Fibroblast of lung (primary cell): ENCODE results near the gene TMC5. TPM values are rescaled to one million over a fixed set of nuclear protein-coding genes. Genes with fewer than 3 reads are reported as not detected.

Experiments used
- DNase-seq, 2 donors: peaks; one replicate each; pipeline versions ENCODE4 v3.0.0 to v3.0.0-alpha.2; 2010; ENCODE audit warnings: low read depth in 2 of 2
- H2AFZ ChIP-seq: 2 replicates; pipeline ENCODE4 v1.5.1; 2012; ENCODE audit warnings: low read length, control low read depth, inconsistent platforms
- H3K27ac ChIP-seq: 2 replicates; pipeline ENCODE4 v1.5.1; 2011; ENCODE audit warnings: low read length, control low read depth; ENCODE audit not compliant: insufficient read depth
- H3K27me3 ChIP-seq: 2 replicates; pipeline ENCODE4 v1.5.1; 2011; ENCODE audit warnings: mild to moderate bottlenecking, low read length; ENCODE audit not compliant: control insufficient read depth, insufficient read depth
- H3K36me3 ChIP-seq: 2 replicates; pipeline ENCODE4 v1.5.1; 2011; ENCODE audit warnings: low read length; ENCODE audit not compliant: control insufficient read depth, insufficient read depth
- H3K4me1 ChIP-seq: 2 replicates; pipeline ENCODE4 v1.5.1; 2011; ENCODE audit warnings: low read length; ENCODE audit not compliant: control insufficient read depth, insufficient read depth; ENCODE audit errors: extremely low read depth
- H3K4me2 ChIP-seq: 2 replicates; pipeline ENCODE4 v1.5.1; 2011; ENCODE audit warnings: low read length, control low read depth; ENCODE audit not compliant: insufficient read depth; ENCODE audit errors: extremely low read depth
- H3K4me3 ChIP-seq, 4 experiments: fragments of 200-600 bp in 1 of 4; sonication (generic) in 1 of 4; replicated peaks in 1 of 4; 2 replicates each; pipeline ENCODE4 v1.5.1; 2011 to 2016; ENCODE audit warnings: low read length in 4 of 4, low read depth in 3 of 4, mild to moderate bottlenecking in 3 of 4, control low read depth in 2 of 4, inconsistent platforms in 1 of 4, mixed read lengths in 1 of 4; ENCODE audit not compliant: insufficient read depth in 1 of 4; ENCODE audit errors: control extremely low read depth in 1 of 4
- H3K79me2 ChIP-seq: 2 replicates; pipeline ENCODE4 v1.5.1; 2012; ENCODE audit warnings: mild to moderate bottlenecking, low read length, inconsistent platforms; ENCODE audit not compliant: control insufficient read depth, insufficient read depth
- H3K9ac ChIP-seq: 2 replicates; pipeline ENCODE4 v1.5.1; 2011; ENCODE audit warnings: mild to moderate bottlenecking, low read length, control low read depth; ENCODE audit not compliant: insufficient read depth
- H3K9me3 ChIP-seq: 2 replicates; pipeline ENCODE4 v1.5.1; 2012; ENCODE audit warnings: low read depth, low read length; ENCODE audit not compliant: control insufficient read depth, insufficient read depth
- H4K20me1 ChIP-seq: 2 replicates; pipeline ENCODE4 v1.5.1; 2011; ENCODE audit warnings: low read length; ENCODE audit not compliant: control insufficient read depth, insufficient read depth; ENCODE audit errors: extremely low read depth
- EZH2 ChIP-seq: IDR thresholded peaks from 2 replicates; pipeline ENCODE4 v1.5.1; 2012; ENCODE audit warnings: low read length, control low read depth, mild to moderate bottlenecking; ENCODE audit errors: missing control alignments
- polyA plus RNA-seq, 2 donors: library from polyadenylated mRNA; depleted of rRNA in 1 of 2; stranded (reverse) in 1 of 2; unstranded in 1 of 2; fragments of >200 nt; gene quantifications; 2 replicates each; pipeline ENCODE4 v1.2.1, GENCODE V29; 2011 to 2012; ENCODE audit warnings: missing spikeins in 1 of 2
- total RNA-seq: library from RNA; depleted of rRNA; stranded (reverse); fragments of >200 nt; gene quantifications from 2 replicates; pipeline ENCODE4 v1.2.1, GENCODE V29; 2014
- TF ChIP-seq, protein P1 (sequence below), 2 donors: IDR thresholded peaks in 1 of 2; conservative IDR thresholded peaks in 1 of 2; 1 replicate in 1 of 2; 2 replicates in 1 of 2; pipeline ENCODE4 v1.5.1; 2011 to 2012; ENCODE audit warnings: low read length in 2 of 2, control low read depth in 1 of 2, inconsistent platforms in 1 of 2, low read depth in 1 of 2, mild to moderate bottlenecking in 1 of 2

Gene TMC5
- total and polyA plus RNA-seq, 2 donors (not counting 1 experiment from before 2014, with no cell fraction given) = not detected

- no peak overlapping the region for H3K9ac ChIP-seq
- peaks cover 8% of the 10 kb centered on the region for H3K36me3 ChIP-seq
- peak; percentile 74 to 80 for DNase-seq
- H3K4me1 ChIP-seq = no peaks in the 10 kb centered on the region
- H3K4me3 ChIP-seq = no peak overlapping the region
- H4K20me1 ChIP-seq = no peaks in the 10 kb centered on the region
- no peaks in the 10 kb centered on the region for H3K79me2 ChIP-seq
- H2AFZ ChIP-seq = no peak overlapping the region
- no peaks in the 10 kb centered on the region for H3K27me3 ChIP-seq
- no peaks in the 10 kb centered on the region for H3K9me3 ChIP-seq
- TF ChIP-seq, protein P1, sequence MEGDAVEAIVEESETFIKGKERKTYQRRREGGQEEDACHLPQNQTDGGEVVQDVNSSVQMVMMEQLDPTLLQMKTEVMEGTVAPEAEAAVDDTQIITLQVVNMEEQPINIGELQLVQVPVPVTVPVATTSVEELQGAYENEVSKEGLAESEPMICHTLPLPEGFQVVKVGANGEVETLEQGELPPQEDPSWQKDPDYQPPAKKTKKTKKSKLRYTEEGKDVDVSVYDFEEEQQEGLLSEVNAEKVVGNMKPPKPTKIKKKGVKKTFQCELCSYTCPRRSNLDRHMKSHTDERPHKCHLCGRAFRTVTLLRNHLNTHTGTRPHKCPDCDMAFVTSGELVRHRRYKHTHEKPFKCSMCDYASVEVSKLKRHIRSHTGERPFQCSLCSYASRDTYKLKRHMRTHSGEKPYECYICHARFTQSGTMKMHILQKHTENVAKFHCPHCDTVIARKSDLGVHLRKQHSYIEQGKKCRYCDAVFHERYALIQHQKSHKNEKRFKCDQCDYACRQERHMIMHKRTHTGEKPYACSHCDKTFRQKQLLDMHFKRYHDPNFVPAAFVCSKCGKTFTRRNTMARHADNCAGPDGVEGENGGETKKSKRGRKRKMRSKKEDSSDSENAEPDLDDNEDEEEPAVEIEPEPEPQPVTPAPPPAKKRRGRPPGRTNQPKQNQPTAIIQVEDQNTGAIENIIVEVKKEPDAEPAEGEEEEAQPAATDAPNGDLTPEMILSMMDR (conservative IDR thresholded peaks at IDR 0.05 in 1 of 2, IDR thresholded peaks at IDR 0.05 in 1 of 2; ENCODE audit: low read depth in 1 of 2, low read length in 2 of 2) = no peak
- no peak for TF ChIP-seq EZH2
- no peak overlapping the region for H3K27ac ChIP-seq
- H3K4me2 ChIP-seq = no peak overlapping the region
Observed at GRCh38 chr16:19505600-19506303, 88.1 kb downstream of the TMC5 start.

DNA sequence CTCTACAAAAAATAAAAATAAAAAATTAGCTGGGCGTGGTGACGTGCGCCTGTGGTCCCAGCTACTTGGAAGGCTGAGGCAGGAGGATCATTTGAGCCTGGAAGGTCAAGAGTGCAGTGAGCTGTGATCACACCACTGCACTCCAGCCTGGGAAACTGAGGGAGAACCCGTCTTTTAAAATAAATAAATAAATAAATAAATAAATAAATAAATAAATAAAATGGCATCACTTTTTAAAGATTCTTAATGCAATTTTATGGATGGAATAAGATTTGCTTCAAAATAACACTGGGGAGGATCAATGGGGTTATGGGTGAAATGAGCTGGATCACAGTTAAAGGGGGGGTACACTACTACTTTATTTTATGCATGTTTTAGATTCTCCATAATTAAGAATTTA, 89.3 kb downstream of the TMC5 start:
- Histone ChIP-seq H2AFZ (no peak overlapping the region), H3K27ac (no peak overlapping the region), H3K4me3 (no peak overlapping the region), H3K4me1 (no peaks in the 10 kb centered on the region), H3K36me3 (peaks cover 6% of the 10 kb centered on the region), H3K9ac (no peak overlapping the region), H3K27me3 (no peaks in the 10 kb centered on the region), H3K79me2 (no peaks in the 10 kb centered on the region), H4K20me1 (no peaks in the 10 kb centered on the region), H3K9me3 (no peaks in the 10 kb centered on the region), H3K4me2 (no peak overlapping the region)
- TF ChIP-seq, protein P1 (conservative IDR thresholded peaks at IDR 0.05 in 1 of 2, IDR thresholded peaks at IDR 0.05 in 1 of 2; ENCODE audit: low read depth in 1 of 2, low read length in 2 of 2) = no peak
- no peak for TF ChIP-seq EZH2
- DNase-seq = no peak

DNA sequence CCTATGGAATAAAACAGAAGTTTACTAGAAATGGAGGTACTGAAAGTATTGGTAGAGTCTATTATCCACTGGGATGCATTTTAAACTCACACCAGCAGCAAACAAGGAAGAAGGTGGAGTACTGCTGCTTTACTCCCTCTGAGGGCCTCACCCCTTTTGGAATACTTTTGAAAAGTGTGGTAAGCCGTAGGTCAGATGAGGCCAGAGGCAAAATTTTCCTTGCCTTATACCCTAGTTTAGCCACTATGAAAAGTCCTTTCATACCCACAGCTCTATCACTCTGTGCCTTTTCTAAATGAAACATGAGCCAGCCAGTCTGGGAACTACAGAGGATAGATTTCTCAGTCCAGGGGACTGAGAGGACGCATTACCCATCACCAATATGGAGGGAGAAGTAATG, 90.2 kb downstream of the TMC5 start:
- Histone ChIP-seq H3K9me3 (no peaks in the 10 kb centered on the region), H3K27me3 (no peaks in the 10 kb centered on the region), H3K4me2 (no peak overlapping the region), H2AFZ (no peak overlapping the region), H3K9ac (no peak overlapping the region), H3K27ac (no peak overlapping the region), H3K4me3 (no peak overlapping the region), H3K36me3 (peaks cover 4% of the 10 kb centered on the region), H3K79me2 (no peaks in the 10 kb centered on the region), H4K20me1 (no peaks in the 10 kb centered on the region), H3K4me1 (no peaks in the 10 kb centered on the region)
- TF ChIP-seq, protein P1 (conservative IDR thresholded peaks at IDR 0.05 in 1 of 2, IDR thresholded peaks at IDR 0.05 in 1 of 2; ENCODE audit: low read depth in 1 of 2, low read length in 2 of 2) = no peak
- no peak for TF ChIP-seq EZH2
- no peak for DNase-seq
